ENCODE measurements around the gene SYNGR1. TPM values are rescaled to one million over a fixed set of nuclear protein-coding genes. Genes with fewer than 3 reads are reported as not detected.

The SYNGR1 gene
- total and polyA plus RNA-seq, 2 experiments from 2014 or later = 30.9 to 37.0 TPM

DNA sequence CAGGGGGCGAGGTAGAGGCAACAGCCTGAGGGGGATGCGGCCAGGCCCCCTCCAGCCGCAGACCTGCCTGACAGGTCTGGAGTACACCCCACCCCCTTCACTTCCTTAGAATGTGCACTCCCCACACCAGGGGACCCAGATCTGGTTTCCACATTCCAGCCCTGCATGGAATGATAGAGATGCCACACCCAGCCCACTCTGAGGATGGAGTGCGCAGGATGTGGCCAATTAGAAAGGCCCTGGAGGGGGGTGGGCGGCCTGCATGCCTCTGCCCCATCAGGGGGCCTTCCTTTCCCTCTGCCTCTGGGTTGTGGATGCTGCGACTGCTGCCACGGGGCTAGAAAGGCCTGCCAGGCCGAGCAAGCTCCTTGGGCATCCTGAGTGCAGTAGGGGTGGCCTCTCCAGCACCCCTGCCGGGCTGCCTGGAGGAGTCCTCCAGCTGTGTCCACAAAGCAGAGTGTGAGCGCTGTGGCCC is 78.8 kb downstream of the SYNGR1 start:
- Mint-ChIP-seq H3K4me3 (peak overlapping the region; percentile 36; the same call in 1 of the 3 replicates), H3K27me3 (ENCODE audit: insufficient read depth, low read depth, poor library complexity) (peaks cover 7% of the 10 kb centered on the region), H3K4me1 (peaks cover 38% of the 10 kb centered on the region), H3K27ac (peak overlapping the region; percentile 89), H3K36me3 (ENCODE audit: low read depth) (peaks cover 34% of the 10 kb centered on the region), H3K9me3 (no peaks in the 10 kb centered on the region)
- Histone ChIP-seq H3K36me3 (ENCODE audit: insufficient read depth) (peaks cover 4% of the 10 kb centered on the region; the same call in 1 of the 2 replicates), H4K20me1 (replicated peaks; ENCODE audit: insufficient read depth) (no peaks in the 10 kb centered on the region), H3K4me1 (ENCODE audit: insufficient read depth) (peaks cover 21% of the 10 kb centered on the region), H3K27me3 (ENCODE audit: insufficient read depth) (no peaks in the 10 kb centered on the region), H3K9me2 (ENCODE audit: insufficient read depth) (no peaks in the 10 kb centered on the region), H3F3A (replicated peaks; ENCODE audit: low read depth) (0 out of 2 replicates have a peak, but pooled peaks cover 6% of the 10 kb centered on the region), H2AFZ (no peak overlapping the region), H3K4me3 (0 out of 2 replicates have a peak overlapping the region, but pooled peaks have one; percentile 26), H3K79me2 (replicated peaks; ENCODE audit: insufficient read depth) (no peaks in the 10 kb centered on the region), H3K27ac (ENCODE audit: low read depth) (peak overlapping the region; percentile 84), H3K4me2 (peak overlapping the region; percentile 73)
- ATAC-seq = peak; percentile 94
- TF ChIP-seq, protein P1, sequence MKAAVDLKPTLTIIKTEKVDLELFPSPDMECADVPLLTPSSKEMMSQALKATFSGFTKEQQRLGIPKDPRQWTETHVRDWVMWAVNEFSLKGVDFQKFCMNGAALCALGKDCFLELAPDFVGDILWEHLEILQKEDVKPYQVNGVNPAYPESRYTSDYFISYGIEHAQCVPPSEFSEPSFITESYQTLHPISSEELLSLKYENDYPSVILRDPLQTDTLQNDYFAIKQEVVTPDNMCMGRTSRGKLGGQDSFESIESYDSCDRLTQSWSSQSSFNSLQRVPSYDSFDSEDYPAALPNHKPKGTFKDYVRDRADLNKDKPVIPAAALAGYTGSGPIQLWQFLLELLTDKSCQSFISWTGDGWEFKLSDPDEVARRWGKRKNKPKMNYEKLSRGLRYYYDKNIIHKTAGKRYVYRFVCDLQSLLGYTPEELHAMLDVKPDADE (IDR thresholded peaks at IDR 0.05) = peak; percentile 69; the same call in 1 of the 2 replicates
- TF ChIP-seq ZNF114 (CRISPR knock-in tag; IDR thresholded peaks at IDR 0.05) (no peak), STAT1 (IDR thresholded peaks at IDR 0.05; ENCODE audit: unreplicated experiment) (no peak), ZNF462 (CRISPR knock-in tag; IDR thresholded peaks at IDR 0.05) (no peak), REST (IDR thresholded peaks at IDR 0.05; ENCODE audit: unreplicated experiment) (no peak), POLR2AphosphoS5 (IDR thresholded peaks at IDR 0.05; ENCODE audit: low read depth) (peak; percentile 14; the same call in 1 of the 2 replicates), ZNF331 (CRISPR knock-in tag; IDR thresholded peaks at IDR 0.05; ENCODE audit: low read depth) (no peak), NANOG (IDR thresholded peaks at IDR 0.05; ENCODE audit: borderline replicate concordance) (no peak), EZH2phosphoT487 (IDR thresholded peaks at IDR 0.05; ENCODE audit: unreplicated experiment) (no peak), CREB1 (CRISPR knock-in tag; IDR thresholded peaks at IDR 0.05; ENCODE audit: low read depth) (peak; percentile 58; the same call in 1 of the 2 replicates), EZH2 (IDR thresholded peaks at IDR 0.05; ENCODE audit: low read depth, unreplicated experiment) (no peak), JUNB (IDR thresholded peaks at IDR 0.05; ENCODE audit: unreplicated experiment) (no peak), CTCF (conservative IDR thresholded peaks at IDR 0.05; ENCODE audit: low read depth in 2 of 2) (no peak)
- peak; percentile 98 for DNase-seq (ENCODE audit: low spot score)
